GM19395 (cell line): ENCODE data around the gene XCL1.
A peak's percentile ranks its signal among the peaks of the same experiment; 100 is the strongest.
"Not testable (repeated sequence)": the region's sequence is repeated elsewhere in the genome, so short reads cannot be mapped to it uniquely, and the experiment has no call there.

Experiments
- ATAC-seq: cut with Tn5 transposase; IDR thresholded peaks from one replicate; pipeline ENCODE4 v1.9.1; 2021; ENCODE audit warnings: mild to moderate bottlenecking, moderate library complexity; ENCODE audit not compliant: unreplicated experiment

The XCL1 gene, protein sequence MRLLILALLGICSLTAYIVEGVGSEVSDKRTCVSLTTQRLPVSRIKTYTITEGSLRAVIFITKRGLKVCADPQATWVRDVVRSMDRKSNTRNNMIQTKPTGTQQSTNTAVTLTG

DNA sequence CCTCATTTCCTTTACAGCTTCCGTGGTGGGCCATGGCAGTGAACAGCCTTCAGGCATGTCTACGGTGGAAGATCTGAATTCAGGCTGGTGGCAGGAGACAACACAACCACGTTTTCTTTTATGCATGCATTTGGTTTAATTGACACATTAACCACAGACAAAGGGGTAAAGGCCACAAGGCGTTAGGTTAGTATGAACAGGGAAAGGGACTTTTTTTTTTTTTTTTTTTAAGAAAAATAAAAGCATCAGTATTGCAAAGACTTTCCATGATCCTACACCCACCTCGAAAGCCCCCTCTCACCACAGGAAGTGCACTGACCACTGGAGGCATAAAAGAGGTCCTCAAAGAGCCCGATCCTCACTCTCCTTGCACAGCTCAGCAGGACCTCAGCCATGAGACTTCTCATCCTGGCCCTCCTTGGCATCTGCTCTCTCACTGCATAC is at the start of gene XCL1:
Gene XCL1 (plus strand): TSS at position 361 of the 444 bp plus-strand sequence. CDS start 33 bp downstream, at position 394.
- not testable (repeated sequence) for ATAC-seq

DNA sequence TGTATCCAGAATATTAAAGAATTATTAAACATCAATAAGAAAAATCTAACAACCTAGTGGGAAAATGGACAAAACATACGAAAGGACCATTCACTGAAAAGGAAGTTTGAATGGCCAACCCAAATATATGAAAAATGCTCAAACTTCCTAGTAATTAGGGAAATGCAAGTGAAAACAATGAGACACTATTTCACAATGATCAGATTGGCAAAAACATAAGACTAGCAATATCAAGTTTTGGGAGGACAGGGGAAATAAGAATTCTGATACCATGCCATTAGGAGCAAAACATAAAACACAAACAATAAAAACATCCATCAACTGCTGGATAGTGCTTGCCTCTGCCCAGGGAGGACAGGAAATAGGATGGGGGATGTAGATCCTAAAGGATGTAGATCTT is 46.9 kb upstream of the XCL1 start:
- ATAC-seq: no peak

DNA sequence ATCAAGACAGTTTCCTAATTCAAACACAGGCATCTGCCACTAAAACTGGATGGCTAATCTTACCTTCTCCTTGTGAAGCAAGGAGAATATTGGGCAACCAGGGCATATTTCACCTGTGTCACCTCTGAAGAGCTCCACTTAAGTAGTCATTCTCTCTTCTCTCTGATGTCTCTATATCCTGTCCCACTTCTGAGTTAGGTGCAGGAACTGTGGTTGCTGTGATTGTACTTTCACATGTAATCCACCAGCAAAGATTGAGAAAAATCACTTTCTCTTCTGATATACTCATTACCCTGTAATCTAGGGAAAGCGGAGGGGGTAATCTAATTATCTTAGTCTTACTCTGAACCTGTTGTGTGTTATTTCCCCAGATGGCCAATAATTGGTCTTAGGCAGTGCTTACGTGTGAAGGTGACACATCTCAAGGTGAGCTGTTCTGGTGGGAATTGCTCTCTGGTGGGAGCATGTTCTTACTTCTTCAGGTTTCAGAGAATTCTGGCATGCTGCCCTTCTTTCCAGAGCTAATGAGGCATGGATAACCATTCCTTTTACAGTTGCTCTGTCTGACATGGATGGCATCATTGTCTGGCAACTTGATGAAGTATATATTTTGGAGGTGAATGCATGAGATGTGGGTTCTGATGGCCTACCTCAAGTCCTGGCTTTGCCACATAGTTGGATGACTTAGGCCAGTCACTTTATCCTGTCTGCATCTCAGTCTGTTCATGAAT is 44.6 kb upstream of the XCL1 start:
- no peak for ATAC-seq

DNA sequence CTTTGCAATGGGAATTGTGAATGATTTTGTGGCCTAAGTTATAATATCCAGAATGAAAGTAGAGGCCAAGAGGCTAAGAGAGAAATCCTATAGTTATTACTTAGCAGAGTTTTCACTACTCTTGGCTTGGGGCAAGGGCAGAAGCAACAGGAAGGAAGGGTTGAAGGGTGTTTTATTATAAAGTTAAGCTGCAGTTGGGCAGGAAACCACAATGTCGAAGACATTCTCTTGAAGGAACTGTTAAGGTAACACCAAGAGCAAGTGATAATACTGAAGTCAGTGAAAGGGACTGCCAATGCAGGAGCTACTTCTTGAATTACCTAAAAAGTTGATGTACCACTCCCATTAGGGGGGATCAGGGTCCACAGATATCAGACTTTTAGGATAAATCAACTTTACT is 40.9 kb upstream of the XCL1 start:
- ATAC-seq: peak; percentile 83

DNA sequence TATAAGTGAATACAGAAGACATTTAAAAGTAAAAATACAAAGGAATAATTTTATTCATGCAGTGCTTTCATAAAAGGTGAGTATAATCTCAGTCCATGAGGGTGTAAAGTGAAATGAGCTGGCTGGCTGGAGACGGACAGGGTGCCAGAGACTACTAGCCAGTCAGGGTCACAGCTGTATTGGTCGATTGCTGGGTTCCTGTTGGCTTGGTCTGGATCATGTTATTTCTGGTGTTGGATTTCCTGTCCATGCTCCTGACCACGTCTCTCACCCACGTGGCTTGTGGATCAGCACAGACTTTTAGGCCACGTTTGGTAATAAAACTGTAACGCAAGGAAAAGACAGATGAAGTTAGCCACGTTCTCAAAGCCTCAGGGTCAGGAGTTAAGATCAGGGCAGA is 35.6 kb upstream of the XCL1 start:
- not testable (repeated sequence) for ATAC-seq

DNA sequence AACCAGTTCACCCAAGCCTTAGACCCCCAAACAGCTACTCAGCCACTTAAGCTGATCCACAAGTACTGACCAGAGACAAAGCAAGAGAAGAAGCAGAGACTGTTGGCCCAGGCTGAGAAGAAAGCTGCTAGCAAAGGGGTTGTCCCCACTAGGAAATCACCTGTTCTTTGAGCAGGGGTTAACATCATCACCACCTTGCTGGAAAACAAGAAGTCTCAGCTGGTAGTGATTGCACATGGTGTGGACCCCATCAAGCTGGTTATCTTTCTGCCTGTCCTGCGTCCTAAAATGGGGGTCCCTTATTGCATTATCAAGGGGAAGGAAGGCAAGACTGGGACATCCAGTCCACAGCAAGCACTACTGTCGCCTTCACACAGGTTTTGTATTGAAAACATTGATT is 33.4 kb upstream of the XCL1 start:
- not testable (repeated sequence) for ATAC-seq

DNA sequence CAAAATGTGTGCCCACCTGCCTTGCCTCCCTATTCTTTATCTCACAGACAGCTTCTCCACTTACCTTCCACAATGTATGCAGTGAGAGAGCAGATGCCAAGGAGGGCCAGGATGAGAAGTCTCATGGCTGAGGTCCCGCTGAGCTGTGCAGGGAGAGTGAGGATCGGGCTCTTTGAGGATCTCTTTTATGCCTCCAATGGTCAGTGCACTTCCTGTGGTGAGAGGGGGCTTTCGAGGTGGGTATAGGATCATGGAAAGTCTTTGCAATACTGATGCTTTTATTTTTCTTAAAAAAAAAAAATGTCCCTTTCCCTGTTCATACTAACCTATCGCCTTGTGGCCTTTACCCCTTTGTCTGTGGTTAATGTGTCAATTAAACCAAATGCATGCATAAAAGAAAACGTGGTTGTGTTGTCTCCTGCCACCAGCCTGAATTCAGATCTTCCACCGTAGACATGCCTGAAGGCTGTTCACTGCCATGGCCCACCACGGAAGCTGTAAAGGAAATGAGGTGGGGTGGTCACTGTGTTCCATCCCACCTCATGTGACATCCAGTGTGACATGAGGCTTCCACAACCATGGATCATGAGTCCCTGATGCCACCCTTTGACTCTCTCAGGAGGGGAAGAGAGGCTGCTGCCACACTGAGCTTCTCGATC is 32.4 kb upstream of the XCL1 start, which contains the start of gene XCL2:
Gene XCL2 (minus strand): TSS at position 158 of the 659 bp plus-strand sequence. CDS start 33 bp downstream, at position 125.
- ATAC-seq: not testable (repeated sequence)

DNA sequence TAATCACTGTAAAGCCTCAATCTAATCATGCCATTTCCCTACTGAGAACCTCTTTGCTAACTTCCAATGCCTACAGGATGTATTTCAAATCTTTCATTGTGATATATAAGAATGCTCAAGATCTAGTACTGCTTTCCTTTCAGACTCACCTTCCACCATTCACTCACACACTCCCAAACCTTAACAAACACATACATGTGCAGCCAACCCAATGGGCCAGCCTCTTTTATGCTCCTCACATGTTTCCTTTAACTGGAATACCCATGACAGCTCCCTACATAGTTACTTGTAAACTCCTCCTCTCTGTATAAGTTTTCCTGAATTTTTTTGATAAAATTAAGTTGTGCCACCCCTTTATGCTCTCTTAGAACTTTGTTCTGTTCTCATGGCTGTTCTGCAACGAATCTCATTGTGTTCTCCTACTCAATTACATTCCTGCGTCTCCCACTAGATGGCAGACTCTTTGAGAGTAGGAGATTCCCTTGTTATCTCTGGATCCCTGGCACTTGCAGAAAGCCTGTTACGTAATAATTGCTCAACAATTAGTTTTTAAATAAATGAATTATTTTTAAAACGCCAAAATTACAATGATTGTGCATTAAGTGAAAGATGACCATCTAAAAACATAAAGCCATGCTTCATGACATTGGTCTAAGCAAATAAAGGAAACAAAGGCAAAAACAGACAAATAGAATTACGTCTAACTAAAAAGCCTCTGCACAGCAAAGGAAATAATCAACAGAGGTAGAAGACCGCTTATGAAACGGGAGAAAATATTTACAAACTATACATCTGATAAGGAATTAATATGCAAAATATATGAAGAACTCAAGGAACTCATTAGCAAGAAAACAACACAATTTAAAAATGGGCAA is 30.5 kb upstream of the XCL1 start:
- not testable (repeated sequence) for ATAC-seq

DNA sequence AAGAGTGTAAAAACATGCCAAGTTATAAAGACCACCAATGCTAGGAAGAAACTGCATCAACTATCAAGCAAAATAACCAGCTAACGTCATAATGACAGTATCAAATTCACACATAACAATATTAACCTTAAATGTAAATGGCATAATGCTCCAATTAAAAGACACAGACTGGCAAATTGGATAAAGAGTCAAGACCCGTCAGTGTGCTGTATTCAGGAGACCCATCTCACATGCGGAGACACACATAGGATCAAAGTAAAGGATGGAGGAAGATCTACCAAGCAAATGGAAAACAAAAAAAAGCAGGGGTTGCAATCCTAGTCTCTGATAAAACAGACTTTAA is 29.9 kb upstream of the XCL1 start:
- ATAC-seq: not testable (repeated sequence)

DNA sequence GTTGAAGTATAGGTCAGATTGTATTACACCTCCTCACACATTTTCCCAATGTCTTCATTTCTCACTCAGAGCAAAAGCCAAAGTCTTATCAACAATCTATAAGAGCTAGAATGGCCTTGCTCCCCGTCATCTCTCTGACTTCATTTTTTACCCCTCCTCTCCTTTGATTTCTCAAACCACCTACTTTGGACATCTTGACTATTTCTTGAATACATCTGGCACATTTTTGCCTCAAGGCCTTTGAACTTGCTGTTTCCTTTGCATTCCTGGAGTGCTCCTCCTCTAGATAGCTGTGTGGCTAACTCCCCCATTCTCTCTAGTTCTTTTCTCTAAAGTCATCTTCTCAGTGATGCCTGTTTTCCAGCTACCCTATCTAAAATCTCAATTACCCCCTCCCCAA is 25.4 kb upstream of the XCL1 start:
- no peak for ATAC-seq

DNA sequence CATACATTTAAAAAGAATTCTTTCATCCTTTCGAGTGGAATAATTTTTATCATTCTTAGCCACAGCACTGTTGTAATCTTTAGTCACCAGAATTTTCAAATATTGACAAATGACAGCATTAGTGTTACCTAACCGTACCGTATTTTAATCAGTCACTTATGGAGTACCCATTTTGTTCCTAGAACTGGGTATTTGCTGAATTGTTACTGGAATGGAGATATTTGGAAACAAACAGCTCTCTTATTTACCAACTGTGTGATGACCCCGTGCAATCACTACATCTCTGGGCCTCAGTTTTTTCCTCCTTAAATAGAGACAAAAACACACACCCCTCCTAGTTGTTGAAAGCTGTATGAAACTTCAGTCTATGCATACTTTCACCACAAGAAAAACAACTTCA is 24.7 kb upstream of the XCL1 start:
- ATAC-seq: no peak

DNA sequence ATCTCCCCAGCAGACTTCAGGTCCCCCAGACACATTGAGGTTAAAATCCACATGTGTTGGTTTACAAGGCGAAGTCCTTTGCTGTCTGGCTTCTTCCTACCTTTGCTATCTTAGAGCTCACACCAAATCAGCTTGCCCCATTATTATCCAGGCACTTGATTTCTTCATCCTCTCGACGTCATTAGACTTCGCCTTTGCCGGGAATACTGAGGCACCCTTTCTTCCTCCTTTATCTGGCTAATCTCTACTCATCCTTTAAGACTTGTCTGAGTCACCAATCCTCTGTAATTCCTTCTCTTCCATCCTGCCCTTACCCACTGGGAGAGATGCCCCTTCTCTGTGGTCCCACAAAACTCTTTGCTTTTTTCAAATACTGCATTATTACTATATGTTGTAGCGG is 23.4 kb upstream of the XCL1 start:
- ATAC-seq: no peak

DNA sequence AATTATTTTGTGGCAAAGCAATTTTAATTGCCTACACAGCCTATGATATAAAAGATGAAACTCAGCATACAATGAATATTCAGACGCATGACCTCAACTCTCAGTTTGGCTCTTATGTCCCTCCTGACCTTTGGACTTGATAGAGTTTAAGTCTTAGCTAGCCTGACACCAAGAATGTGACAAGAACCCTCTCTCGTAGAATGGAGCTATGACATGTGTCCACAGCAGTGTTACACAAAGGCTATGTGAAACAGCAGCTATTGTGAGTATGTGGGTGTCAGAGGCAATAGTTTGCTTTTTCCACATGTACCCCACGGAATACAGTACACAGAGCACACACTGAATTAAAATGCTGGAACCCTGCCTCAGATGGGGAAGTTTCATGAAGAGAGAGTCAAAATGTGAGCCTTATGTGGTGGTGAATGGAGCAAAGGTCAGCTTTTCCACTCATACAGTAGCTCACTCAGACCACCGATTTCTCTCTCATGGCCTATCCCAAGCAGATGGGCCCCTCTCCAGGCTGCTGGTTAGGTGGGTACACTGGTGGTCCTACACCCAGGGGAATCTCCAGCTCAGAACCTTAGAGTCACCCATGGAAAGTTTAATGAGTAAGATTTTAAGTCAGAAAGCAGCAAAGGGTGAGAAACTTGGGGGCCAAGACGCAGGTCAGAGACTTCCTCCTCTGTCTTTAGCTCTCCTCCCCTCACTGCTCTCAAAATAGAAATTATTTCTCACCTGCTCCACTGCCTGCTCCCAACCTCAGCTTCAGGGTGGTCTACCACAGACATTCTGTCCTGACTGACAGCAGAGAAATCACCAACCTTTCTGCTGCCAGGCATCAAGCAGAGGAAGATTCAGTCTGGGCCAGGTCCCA is 22.5 kb upstream of the XCL1 start:
- peak; percentile 46 for ATAC-seq

DNA sequence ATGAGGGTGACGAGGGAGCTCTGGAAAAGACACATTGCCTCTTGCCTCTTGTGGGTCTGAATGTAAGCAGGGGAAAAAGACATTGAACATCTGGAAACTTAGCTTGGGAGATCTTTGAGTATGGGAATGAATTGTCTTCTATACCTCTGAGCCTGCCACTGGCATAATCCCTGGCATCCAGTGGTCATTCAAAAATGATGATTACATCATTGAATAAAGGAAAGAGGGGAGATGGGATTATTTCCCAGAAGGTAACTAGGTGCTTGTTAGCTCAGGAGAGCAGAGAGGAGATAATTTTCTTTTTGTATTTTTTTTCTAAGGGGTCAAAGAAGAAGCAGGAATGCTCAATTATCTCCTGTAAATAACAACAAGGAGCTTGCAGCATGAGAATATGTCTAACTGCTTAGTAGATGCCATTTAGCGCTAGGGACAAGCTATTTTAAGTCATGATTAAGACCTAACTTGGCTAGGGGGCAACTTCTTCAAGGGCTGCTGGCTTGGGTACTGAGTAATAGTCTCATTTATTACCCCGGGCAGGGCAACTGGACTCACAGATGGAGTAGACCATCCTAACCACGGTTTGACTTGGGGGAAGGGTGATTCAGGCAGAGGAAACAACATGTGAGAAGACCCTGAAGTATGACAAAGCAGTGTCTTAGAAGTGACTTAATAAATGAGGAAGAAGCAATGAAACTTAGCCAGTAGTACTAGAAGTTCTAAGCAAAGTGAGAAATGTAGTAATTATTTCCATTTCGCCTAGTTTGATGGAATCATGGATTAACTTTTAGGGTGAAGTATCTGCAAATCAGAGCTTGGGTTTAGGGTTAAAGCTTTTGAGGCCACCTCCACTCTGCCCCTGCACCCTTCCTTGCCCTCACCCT is 21.6 kb upstream of the XCL1 start:
- no peak for ATAC-seq

DNA sequence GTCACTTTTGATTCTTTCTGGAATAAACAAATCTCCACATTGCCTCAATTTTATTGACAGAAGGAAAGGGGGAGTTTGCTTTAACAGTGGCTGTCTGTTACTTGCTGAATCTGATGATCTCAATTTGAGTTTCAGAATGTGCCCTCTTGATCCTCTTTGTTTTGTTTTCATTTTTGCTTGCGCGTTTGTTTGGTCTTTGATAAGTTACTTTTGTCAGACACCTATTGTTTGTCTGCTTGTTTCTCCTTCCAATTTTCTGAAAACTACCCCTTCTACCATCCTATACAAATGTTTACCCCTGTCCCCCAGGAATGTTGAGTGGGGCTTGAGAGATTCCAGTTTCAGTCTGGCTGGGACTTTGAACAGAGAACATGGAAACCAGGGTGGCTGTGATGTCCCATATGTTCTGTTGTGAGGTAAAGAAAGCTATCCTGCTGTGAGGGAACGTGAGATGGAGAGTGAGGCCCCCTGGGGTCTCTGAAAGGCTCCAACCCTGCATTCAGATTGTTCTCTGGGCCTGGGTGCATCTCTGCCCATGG is 20.8 kb upstream of the XCL1 start:
- ATAC-seq: no peak

DNA sequence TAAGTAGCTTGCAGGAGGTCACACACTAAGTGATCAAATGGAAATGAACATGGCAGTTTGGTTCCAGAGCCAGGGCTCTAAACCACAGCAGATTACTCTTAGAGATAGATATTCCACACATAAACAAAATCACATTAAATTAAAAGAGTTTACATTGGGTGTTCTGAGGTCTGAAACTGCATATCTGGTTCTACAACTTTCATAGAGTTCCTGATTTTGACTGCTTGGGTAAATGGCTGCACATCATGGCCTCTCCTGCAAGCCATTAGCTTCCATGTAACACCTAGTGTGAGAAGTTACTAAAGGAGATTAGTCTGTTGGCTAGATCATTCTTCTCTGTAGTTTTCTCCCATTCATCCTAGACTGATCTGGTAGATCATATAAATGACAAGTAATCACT is 19.8 kb upstream of the XCL1 start:
- no peak for ATAC-seq

DNA sequence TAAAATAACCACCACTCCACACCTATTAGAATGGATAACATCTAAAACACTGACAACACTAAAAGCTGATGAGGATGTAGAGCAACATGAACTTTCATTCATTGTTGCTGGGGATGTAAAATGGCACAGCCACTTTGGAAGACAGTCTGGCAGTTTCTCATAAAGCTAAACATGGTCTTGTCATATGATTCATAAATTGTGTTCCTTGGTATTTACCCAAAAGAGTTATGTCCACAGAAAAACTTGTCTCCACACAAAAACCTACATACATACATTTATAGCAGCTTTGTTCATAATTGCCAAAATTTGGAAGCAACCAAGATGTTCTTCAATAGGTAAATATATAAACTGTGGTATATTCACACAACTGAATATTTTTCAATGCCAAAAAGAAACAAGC is 16.0 kb upstream of the XCL1 start:
- no peak for ATAC-seq

DNA sequence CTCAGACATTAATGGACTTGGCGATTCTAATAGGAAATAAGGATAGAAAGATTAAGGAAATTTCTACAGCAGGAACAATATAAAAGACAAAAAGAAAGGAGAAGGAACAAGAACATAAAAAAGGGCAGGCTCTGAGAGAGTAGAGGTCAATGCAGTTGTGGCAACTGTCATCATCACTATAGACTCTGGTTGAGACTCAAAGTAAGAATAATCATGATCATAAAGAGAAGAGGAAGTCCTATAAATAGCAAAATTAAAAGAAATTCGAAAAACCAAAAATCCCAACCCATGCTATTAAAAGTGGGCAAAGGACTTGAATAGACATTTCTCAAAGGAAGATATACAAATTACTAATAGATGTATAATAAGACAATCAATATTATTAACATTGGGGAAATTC is 14.4 kb upstream of the XCL1 start:
- no peak for ATAC-seq

DNA sequence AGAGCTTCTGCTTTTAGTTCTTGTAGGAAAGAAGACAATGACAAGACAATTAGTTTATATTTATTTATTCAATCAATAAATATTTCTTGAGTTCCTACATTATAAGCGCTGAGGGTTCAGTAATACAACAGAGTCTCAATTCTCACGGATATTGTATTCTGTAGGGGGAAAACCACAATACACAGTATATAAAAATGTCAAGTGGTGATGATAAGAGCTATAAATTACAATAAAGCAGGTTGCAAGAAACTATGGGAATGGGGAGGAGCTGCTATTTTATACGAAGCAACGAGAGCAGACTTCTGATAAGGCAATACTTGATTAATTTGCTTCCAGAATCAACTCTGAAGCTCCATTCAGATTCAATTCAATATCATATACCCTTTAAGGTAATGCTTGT is 10.6 kb upstream of the XCL1 start:
- ATAC-seq: no peak
